ENCODE measurements around the gene LSM4. TPM values are rescaled to one million over a fixed set of nuclear protein-coding genes. Genes with fewer than 3 reads are reported as not detected.

Gene LSM4
- total RNA-seq, 2 donors from 2014 or later: 74.8 to 90.2 TPM

DNA sequence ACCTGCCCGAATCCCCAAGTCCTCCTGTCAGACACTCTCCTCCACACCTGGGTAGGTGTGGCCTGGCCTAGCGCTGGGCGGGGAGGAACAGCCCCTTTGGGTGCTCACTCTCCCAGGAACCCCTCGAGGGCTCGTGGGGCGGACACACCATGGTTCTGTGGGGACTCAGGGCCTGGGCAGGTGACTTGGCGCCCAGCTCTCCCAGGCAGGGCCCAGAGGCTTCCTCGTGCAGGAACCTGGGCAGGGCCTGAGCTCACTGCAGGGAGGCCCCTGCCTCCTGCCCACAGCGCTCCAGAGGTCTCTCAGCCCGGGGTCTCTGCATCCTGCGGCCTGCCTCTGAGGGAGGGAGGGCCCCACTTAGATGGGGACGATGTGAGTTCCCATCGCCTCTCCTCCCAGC lies 11.9 kb downstream of the LSM4 start:
- no peaks in the 10 kb centered on the region for H3K9me3 ChIP-seq
- no peaks in the 10 kb centered on the region for H3K36me3 ChIP-seq
- H3K27me3 ChIP-seq (replicated peaks; ENCODE audit: insufficient read depth): no peaks in the 10 kb centered on the region
- no peak for DNase-seq (ENCODE audit: low spot score)
- H3K4me3 ChIP-seq: no peak overlapping the region
- TF ChIP-seq, protein P1, sequence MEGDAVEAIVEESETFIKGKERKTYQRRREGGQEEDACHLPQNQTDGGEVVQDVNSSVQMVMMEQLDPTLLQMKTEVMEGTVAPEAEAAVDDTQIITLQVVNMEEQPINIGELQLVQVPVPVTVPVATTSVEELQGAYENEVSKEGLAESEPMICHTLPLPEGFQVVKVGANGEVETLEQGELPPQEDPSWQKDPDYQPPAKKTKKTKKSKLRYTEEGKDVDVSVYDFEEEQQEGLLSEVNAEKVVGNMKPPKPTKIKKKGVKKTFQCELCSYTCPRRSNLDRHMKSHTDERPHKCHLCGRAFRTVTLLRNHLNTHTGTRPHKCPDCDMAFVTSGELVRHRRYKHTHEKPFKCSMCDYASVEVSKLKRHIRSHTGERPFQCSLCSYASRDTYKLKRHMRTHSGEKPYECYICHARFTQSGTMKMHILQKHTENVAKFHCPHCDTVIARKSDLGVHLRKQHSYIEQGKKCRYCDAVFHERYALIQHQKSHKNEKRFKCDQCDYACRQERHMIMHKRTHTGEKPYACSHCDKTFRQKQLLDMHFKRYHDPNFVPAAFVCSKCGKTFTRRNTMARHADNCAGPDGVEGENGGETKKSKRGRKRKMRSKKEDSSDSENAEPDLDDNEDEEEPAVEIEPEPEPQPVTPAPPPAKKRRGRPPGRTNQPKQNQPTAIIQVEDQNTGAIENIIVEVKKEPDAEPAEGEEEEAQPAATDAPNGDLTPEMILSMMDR (IDR thresholded peaks at IDR 0.05): no peak
- ATAC-seq (ENCODE audit: insufficient number of reproducible peaks, low FRiP score, low read depth): no peak
- peaks cover 26 to 64% of the 10 kb centered on the region in 2 donors for H3K4me1 ChIP-seq (ENCODE audit: control insufficient read depth in 1 of 2, low read depth in 2 of 2)
- no peak overlapping the region for H3K27ac ChIP-seq

DNA sequence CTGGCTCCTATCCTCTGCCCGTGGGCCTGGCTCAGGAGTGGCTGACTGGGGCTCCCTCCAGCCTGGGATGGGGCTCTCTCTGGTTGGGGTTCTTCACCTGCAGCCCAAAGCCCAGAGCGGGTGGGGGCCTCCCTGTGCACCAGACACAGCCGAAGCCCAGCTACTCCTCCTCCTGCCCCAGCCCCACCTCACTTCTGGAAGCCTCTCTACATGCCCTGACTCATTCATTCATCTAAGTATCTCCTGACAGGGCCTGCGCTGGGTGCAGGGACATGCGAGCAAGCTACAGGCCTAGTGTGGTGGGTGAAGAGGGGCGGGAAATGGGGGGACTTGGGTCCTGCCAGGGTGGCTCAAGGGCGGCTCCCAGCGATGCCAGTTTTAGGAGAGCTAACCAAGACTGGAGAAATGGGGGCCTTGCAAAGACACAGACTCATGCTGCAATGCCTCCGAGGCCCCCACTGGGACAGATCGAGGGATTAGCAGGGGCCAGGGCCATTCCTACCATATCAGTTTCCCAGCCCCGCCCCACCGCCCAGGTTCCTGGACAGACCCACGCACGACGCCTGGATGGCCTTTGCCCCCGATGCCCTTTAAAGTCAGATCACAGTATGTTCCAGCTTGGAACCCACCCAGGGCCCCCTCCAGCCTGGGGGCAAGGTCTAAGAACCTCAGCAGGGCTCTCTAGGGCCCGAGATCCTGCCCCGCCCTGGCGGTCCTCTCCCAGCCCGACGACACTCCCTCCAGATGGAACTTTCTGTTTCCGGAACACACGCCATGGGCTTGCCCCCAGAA lies 12.6 kb downstream of the LSM4 start:
- H3K36me3 ChIP-seq: no peaks in the 10 kb centered on the region

DNA sequence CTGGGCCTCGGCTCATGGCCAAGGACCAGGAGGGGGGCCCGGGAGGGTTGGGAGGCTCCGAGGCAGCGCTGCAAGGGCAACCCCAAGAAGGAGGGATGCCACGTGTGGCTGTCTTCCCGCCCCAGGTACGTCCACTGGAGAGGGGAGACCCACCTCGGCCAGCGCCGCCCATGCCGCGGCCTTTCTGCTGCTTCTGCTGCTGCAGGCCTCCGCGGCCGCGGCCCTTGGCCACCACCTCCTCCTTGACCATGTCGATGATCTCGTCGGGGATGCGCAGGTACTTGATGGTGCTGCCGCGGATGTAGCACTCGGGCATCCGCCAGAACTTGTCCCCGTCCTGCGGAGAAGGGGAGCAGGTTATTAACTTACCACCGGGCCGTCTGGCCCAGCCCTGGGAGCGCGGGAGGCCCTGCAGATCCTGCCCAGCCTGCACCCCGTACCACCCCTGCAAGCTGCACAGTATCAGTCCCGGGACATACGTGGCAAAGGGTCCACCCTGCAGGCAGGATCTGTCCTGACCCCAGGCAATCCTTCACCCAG lies 13.3 kb downstream of the LSM4 start:
- Histone ChIP-seq H3K4me3 (no peak overlapping the region), H3K27me3 (replicated peaks; ENCODE audit: insufficient read depth) (no peaks in the 10 kb centered on the region), H3K9me3 (no peaks in the 10 kb centered on the region), H3K4me1 (ENCODE audit: control insufficient read depth in 1 of 2, low read depth in 2 of 2) (peaks cover 36 to 70% of the 10 kb centered on the region in 2 donors), H3K36me3 (no peaks in the 10 kb centered on the region), H3K27ac (peak overlapping the region in 1 of 2 donors; percentile 99)
- DNase-seq (ENCODE audit: low spot score) (no peak), ATAC-seq (ENCODE audit: insufficient number of reproducible peaks, low FRiP score, low read depth) (no peak)
- TF ChIP-seq, protein P1 (IDR thresholded peaks at IDR 0.05): no peak

More for the DNA sequence above, 12.6 kb downstream of the LSM4 start:
- H3K27ac ChIP-seq: no peak overlapping the region
- TF ChIP-seq, protein P1 (IDR thresholded peaks at IDR 0.05): no peak
- no peaks in the 10 kb centered on the region for H3K27me3 ChIP-seq (replicated peaks; ENCODE audit: insufficient read depth)
- H3K4me1 ChIP-seq (ENCODE audit: control insufficient read depth in 1 of 2, low read depth in 2 of 2): peaks cover 32 to 71% of the 10 kb centered on the region in 2 donors
- H3K4me3 ChIP-seq: no peak overlapping the region
- H3K9me3 ChIP-seq: no peaks in the 10 kb centered on the region
- ATAC-seq (ENCODE audit: insufficient number of reproducible peaks, low FRiP score, low read depth): no peak
- no peak for DNase-seq (ENCODE audit: low spot score)

- Histone ChIP-seq H3K4me1 (ENCODE audit: control insufficient read depth in 1 of 2, low read depth in 2 of 2) (peaks cover 36 to 69% of the 10 kb centered on the region in 2 donors), H3K9me3 (no peaks in the 10 kb centered on the region), H3K4me3 (no peak overlapping the region), H3K27me3 (replicated peaks; ENCODE audit: insufficient read depth) (no peaks in the 10 kb centered on the region), H3K27ac (peak overlapping the region; percentile 86 to 99), H3K36me3 (no peaks in the 10 kb centered on the region)
- ATAC-seq (ENCODE audit: insufficient number of reproducible peaks, low FRiP score, low read depth): no peak
- no peak for DNase-seq (ENCODE audit: low spot score)
- TF ChIP-seq, protein P1 (IDR thresholded peaks at IDR 0.05): no peak
These were observed 13.9 kb downstream of the LSM4 start for GRCh38 chr19:18308948-18309325.

DNA sequence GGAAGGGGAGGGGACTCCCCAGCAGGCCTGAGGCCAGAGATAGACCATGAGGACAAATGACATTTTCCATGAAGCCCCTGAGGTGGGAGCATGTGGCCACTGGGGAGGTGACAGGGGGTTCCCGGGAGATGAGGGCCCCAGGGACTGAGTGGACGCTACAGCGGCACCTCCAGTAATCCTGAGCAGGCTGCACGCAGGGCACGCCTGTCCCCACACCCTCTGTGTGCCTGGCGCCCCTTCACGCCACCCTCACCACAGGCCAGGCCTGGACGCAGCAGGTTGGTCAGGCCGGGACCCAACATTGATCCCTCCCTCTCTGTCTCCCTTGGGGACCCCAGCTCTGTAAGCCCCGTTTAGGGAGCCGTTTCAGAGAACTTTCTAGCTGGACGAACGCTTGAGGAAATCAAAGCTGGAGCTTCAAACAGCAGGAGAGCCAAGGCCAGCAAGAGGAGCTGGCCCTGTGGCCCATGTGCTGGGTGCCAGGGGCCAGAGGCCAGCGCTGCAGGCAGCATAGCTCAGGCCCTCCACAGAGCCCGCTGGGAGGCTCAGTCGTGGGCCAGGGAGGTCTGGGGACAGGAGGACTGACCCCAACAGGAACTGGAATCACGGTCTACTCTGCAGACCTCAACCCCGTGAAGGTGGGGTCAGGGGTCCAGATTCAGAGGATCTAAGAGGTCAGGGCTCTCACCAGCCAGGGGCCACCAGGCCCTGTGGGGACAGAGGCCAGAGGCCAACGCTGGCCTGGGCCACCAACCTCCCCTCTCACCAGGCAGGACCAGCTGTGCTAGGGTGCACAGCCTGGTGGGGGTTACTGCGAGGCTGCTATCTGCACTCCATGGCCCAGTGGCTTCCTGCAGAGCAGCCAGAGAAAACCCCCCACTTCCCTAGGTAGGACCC lies 14.6 kb downstream of the LSM4 start:
- no peak for DNase-seq (ENCODE audit: low spot score)
- peak overlapping the region; percentile 86 to 99 for H3K27ac ChIP-seq
- no peak for ATAC-seq (ENCODE audit: insufficient number of reproducible peaks, low FRiP score, low read depth)
- TF ChIP-seq, protein P1 (IDR thresholded peaks at IDR 0.05): no peak
- H3K9me3 ChIP-seq: no peaks in the 10 kb centered on the region
- H3K36me3 ChIP-seq: no peaks in the 10 kb centered on the region
- peaks cover 42 to 69% of the 10 kb centered on the region in 2 donors for H3K4me1 ChIP-seq (ENCODE audit: control insufficient read depth in 1 of 2, low read depth in 2 of 2)
- H3K27me3 ChIP-seq (replicated peaks; ENCODE audit: insufficient read depth): no peaks in the 10 kb centered on the region
- H3K4me3 ChIP-seq: no peak overlapping the region
